Activated CD4-positive, alpha-beta T cell treated with anti-CD3 and anti-CD28 coated beads, Interleukin-2, amount 50 U/mL, for 24 hours (primary cell): Measurements from ENCODE around the gene ELP1.

Experiments used
- DNase-seq, 2 donors: peaks; one replicate each; pipeline ENCODE4 v3.0.0-alpha.2; 2020; ENCODE audit warnings: low read depth in 1 of 2, low spot score in 1 of 2

Gene ELP1

DNA sequence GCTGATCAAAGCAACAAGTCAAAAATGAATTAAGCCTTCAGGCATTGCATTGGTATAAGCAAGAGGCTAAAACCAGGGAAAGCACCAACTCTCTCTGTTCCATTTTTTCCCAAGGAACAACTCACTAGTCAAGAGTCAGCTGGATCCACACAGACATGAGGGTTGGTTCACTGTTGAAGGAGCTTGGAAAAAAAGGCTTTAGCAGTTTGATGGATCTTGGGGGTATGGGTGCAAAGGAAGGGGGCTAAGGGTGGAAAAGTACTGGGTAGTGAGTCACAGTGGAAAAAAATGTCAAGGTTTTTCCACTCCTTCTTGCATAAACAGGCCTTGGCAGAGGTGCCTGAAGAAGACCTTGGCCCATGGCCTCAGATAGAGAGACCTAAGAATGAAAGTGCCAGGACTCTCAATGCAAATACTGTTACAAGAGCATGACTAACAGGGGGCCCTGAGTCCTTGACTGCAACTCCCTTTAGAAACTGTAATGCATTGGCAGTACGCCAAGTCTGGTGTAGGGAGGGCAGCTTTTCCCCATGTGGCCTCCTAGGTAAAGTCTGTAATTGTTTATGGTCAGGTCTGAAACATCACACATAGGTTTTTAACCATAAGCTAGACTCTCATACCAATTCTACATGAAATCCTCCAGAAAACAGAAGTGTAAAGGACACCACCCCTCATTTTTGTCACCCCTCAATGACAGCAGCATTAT is 48.1 kb downstream of the ELP1 start:
- DNase-seq, result peak in 1 of 2 donors; percentile 71

DNA sequence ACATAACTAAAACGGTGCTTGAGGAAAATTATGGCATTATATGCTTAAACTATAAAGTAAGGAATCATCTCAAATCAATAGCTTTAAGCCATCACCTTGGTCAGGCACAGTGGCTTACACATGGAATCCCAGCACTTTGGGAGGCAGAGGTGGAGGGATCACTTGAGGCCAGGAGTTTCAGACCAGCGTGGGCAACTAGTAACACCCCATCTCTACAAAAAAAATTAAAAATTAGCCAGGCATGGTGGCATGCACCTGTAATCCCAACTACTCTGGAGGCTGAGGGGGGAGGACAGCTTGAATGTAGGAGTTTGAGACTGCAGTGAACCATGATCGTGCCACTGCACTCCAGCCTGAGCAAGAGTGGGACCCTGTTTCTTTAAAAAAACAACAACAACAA is 49.2 kb downstream of the ELP1 start:
- DNase-seq, result no peak

DNA sequence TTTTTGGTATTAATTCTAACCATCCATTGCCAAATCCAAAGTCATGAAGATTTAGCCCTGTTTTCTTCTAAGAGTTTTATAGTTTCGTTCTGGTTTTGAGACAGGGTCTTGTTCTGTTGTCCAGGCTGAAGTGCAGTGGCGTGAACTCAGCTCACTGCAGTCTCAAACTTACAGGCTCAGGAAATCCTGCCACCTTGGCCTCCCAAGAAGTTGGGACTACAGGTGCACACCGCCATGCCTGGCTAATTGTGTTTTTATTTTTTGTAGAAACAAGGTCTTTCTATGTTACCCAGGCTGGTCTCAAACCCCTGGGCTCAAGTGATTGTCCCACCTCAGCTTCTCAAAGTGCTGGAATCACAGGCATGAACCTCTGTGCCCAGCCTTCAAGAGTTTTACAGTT is 50.8 kb downstream of the ELP1 start:
- DNase-seq, result no peak

DNA sequence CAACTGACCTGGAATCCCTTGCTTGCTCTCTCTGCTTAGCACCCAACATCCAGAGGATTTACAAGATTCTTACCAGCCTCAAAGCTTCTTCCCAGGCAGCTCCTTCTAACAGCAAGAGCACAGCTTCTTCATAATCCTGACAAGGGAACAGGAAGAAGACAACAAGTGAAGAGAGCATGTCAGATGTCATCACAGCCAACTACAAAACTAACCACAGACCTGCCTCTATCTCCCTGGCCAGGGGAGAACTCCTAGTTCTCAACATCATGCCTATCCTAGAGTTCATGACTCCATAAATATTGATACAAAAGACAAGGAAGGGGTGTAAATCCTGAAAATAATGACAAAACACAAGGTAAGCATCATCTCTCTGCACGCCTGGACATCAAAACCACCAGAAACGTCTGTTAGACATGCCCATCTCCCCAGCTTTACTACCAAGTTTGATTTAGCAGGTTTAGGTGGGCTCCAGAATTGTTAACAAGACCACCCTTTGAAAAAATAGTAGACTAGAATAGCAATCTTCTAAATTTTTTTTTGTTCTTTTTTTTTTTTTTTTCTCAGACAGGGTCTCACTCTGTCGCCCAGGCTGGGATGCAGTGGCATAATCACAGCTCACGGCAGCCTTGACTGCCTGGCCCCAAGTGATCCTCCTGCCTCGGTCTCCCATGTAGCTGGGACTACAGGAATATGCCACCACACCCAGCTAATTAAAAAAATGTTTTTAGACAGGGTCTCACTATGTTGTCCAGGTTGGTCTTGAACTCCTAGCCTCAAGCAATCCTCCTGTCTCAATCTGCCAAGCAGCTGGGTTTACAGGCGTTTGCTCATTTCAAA is 51.7 kb downstream of the ELP1 start:
- no peak for DNase-seq

DNA sequence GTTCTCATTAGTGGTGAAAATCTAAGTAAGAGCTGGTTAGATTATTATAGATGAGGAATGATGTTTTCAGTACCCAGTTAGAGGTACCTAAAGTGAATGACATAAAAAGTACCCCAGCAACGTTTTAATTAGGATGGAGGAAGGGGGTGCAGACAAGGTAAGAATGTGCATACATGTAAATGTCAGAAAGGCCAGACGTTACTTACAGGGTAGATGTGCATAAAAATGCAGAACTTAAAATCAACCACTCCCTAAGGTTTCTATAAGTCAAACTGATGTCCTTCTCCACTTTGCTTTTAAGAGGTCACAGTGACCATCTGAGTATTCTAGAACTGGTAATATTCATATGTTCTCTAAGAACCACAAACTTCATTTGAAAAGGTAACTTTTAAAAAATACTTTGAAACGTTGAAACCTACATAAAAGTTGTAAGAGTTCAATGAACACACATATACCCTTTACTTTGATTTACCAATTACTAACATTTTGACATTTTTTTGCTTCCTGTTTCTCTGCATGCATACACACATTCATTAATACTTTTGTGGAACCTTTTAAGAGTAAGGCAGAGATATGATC is 53.1 kb downstream of the ELP1 start:
- DNase-seq, result no peak

DNA sequence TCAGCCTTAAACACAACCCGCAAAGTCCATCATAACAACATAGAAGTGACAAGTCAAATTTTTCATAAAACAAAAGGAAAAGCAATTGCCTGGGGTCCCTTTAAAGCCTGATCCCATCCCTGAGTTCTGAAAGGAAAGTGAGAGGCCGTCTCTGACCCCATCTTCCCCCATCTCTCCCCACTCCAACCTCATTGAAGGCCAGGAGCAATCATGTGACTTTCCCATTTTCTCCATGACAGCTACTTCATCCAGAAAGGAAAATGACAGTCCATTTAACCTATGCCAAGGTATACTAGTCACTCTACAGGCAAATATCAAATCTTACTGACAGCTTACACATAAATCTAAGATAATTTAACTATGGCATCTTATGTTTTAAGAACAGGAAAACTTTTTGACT is 56.4 kb downstream of the ELP1 start:
- DNase-seq, result no peak

DNA sequence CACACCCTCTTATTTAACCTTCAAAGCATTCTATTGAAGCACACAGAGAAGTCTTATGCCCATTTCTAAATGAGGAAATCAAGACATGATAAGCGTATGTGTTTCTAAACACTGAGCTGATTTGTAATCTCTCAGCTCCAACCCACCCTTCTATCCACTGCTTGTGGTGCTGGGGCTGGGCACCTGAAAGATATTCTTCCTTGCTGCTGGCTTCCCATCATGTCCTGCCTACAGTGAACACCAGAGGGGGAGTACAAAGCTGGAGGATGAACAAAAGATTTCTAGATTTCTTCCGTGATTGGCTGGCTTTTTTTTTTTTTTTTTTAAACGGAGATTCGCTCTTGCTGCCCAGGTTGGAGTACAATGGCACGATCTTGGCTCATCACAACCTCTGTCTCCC is 57.5 kb downstream of the ELP1 start:
- DNase-seq, result no peak

DNA sequence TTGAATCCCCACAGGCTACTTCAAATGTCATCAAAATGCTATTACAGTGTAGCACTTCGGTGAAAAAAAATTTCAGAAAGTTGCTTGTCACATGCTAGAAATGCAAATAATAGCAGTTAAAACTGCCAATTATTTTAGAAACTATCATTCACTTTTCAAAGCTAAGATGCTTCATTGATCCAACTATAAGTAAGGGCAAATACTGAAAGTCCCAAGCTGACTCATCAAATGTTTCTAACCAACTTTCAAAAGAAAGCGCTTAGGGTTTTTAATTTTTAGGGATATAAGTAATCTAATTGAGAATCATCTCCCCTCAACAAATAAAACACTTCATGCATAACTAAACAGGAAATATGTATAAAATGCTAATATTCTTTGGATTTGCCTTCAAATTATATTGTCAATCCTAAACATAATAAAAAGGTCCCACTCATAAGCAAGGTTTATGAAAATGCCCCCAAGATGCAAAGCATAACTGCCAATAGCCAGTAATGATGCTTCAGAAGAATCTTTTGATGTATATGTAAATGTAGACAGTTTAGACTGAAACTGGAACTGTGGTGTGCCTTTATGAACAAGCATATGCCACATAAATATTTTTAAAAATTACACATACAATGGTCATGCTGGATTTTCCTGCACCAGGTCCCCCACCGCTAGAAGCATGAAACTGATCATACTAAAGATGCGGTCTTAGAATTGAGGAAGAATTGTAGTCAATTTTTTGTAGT is 59.7 kb downstream of the ELP1 start:
- no peak for DNase-seq

DNA sequence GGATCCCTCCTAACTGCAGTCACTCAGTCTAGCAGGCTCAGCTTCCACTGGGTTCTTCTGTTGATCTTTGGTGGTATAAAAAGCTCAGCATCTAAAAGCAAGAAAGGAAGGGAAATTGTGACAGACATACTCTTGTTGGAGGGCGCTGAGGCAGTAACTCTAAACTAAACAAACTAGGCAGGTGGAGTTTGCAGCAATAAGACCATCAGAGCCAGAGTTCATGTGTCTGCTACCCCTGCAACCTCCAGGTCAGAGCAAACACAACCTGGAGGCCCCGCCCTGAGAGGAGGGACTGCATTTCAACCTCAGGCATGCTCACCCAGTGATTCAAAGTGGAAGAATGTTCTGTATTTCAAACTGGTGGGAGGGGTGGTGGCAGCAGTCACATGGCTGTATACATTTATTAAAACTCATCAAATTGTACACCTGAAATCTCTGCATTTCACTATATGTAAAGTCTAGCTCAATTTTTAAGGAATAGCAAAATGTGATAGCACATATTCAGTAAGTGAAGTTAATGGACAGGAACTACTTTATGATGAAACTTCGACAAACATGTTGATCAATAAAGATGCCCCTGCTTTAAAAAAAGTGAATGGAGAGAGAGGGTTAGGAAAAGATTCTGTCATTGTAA is 64.7 kb downstream of the ELP1 start:
- DNase-seq, result no peak

DNA sequence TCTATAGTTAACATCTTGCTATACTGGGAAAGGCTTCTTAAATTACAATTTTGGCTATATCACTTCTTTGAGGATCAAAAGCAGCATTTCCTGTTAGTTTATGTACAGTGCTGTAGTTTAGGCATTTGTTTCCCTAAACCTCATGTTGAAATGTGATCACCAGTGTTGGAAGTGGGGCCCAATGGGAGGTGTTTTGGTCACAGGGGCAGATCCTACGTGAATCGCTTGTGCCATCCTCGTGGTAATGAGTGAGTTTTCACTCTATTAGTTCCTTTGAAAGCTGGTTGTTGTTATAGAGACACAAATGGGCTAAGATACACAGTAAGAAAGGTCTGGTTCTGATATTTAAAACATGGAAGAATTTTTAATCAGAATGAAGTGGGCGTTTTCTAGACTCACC is 66.1 kb downstream of the ELP1 start:
- DNase-seq, result no peak

DNA sequence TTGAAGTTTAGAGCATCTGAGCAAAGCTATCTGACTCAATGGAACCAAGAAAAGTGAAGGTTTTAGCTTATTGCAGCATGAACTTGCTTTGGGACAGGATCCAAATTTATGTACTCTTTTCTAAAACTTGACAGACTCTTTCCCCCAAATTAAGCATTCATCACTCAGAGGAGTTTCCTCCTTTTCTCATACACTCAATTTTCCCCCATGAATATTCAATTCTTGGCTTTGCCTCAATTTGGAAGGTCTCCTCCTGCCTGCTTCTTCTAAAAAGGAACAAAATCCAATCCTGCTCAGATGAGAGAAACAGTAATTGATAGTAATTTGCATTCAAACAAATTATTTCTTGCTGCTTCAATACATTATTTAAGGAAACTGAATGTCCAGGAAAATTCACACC is 66.8 kb downstream of the ELP1 start:
- DNase-seq, result no peak

DNA sequence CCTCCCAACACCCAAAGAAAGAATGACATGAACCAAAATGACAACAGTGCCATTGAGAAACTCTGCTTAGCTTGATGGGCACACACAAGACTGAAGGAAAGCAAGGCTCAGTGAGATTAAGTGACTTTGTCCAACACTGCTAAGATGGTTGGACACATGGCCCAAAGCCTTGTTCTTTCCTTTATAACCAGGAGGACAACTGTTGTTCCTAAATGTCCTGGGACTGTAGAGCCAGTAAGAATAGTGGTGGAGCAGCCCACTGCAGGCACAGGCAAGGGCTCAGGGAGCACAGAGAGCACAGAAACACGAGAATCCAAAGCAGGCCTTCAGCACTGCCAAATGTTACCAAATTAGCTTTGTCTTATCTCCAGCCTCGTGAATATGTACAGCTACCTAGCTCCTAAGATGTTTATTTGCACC is 67.9 kb downstream of the ELP1 start:
- DNase-seq, result no peak

DNA sequence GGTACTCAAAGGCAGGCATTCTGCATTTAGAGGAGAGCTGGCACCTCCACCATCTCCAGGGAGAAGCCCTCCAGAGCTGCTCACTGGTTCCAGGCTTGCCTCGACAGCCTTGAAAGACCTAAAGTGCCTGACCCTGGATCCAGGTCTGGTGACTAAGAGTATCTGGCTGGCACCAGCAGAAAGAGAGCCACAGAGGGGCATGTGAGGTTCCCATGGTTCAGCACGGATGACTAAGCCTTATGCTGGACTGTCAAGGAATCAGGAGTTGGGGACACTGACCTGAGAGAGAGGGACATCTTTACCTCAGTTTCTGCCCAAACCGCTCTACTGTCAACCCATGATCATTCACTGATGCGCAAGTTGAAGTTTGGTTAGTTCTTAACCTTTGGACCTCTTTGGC is 68.9 kb downstream of the ELP1 start:
- DNase-seq, result no peak

DNA sequence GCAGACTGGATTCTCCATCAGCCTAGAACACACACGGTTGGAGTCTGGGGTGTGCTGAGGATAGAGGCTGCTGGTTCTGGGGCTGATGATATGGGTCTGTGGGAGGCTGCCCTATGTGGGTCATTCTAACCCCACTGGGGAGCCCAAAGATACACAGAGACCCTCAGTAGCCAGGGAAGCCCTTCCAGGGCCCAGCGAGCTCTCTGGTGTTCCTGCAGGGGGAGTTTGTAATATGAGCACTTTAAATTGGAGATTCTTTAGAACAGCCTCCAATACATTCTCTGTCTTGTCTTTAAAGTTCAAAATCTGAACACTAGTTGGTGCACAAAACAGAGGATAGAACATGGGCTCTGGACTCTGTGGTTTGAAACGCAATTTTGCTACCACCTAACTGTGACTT is 69.5 kb downstream of the ELP1 start:
- DNase-seq, result no peak

DNA sequence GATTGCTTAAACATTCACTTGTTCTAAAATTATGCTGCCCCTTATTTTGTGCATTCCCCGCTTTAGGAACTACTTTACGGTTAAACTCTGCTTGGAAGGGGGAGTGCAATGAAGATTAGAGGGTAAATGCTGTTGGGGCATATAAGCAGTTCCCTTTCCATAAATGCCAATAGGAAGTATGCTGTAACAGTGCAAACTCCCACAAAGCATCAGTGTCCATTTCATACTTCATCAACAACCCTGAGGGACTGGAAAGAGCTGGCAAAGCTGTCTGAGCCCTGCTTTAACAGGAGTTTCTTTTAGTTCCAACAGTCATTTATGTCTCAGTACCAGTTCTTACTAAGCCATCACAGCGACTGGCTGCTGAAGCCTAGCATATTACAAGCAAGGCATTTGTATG is 70.0 kb downstream of the ELP1 start:
- DNase-seq, result no peak

DNA sequence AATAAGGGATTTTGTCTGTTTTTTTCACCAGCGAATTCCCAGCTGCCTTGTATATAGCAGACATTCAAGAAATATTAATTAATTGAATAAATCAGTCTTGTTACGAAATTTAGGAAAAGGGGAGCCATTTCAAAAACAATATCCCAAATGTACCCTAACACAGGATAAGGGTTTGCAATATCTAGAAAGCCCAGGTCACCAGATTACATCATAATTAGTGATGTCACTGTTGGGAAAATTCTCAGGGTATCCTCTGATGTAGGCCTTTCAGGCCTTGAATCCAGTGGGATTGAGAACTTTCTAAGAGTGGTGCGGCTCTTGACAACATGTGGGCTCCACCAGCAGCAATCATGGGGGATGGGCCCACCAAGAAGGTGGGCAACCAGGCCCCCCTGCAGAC is 71.9 kb downstream of the ELP1 start, which contains the start of gene ACTL7A:
Gene ACTL7A (plus strand): TSS at position 270 of the 400 bp plus-strand sequence. CDS start 57 bp downstream, at position 327.
- no peak for DNase-seq

DNA sequence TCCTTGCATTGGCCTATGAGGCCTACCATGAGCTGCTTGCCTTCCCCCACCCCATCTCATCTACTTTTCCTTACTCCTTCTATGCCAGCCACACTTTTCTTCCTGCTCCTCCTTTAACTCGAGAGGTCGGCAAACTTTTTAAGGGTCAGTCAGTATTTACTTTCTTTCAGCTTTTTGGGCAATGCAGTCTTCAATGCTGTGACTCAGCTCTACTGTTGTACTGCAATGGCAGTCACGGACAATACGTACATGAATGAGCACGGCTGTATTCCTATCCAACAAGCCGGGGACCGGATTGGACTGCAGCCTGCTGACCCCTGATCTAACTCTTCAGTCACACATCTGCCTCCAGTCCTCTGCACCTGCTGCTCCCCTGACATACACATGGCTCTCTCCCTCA is 72.5 kb downstream of the ELP1 start:
- DNase-seq, result no peak

DNA sequence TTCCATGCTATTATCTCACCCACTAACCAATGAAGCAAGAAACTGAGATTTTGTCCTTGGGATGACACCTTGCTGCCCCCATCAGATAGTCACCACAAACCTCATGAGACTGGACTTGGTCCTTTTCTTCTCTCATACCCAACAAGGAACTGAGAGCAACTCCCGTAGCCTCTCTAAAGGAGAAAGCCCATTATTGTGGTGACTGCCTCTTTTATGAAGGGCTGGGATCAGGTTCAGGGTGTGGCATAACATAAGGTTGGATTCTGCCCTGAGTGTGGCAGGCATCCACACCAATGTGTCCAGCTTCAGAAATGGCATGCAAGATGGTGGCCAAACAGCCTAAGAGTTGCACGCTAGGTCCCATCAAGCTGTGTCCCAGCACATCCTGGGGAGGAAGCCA is 73.2 kb downstream of the ELP1 start:
- no peak for DNase-seq

DNA sequence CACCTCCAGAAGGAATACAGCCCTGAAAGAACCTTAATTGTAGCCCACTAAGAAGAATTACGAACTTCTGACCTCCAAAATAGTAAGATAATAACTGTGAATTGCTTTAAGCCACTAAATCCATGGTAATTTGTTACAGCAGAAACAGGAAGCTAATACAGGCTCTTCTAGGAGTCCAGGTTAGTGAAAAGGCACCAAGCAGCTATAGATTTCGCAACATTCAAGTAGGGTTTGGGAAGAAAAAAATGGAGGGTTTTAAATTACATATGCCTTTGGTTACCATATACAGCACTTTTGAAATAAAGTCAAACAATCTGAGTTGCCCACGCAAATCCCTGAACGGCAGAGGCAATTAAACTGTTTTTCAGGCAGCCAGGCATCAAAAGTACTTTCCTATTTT is 73.6 kb downstream of the ELP1 start:
- DNase-seq, result no peak

DNA sequence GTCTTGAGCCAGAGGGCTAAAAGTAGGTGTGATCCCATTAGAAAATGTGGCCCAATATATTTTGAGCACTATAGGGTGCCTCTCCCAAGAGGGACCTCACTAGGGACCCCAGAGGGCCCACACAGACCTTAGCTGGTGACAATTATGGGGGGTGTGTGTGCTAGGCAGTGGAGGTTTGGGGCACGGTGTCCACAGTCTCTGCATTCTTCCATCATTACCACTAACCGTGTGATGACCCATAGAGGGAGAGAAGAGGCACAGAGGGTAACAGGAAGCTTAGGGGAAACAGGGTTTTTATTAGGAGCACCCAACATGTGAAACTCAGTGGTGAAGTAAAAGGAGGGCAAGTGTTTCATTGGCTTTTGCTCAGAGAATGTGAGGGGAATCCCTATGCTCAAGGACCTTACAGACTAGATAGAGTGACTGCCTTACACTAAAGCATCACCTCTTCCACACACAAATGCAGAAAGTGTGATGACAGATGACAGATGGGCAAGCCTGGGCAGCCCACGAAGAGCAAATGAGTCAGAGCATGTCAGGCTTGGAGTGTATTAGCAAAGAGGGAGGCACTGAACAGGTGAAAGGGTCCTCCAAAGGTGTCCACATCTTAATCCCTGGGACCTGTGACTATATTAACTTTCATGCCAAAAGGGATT is 74.3 kb downstream of the ELP1 start:
- no peak for DNase-seq

DNA sequence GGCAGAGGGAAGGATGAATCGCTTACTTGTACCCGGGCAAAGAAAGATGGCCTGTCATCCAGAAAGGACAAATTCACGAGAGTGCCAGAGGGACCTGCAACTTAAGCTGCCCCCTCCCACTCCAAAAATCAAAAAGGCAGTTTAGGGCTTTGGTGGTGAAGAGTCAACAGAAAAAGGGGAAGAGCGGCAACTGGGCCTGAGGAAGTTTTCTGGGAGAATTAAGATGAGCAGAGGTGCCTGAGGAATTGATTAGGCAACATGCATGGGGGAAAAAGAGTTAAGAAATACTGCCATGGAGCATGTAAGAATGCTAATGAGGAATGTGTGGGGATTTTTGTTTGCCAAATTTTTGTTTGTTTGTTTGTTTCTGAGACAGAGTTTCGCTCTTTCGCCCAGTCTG is 76.4 kb downstream of the ELP1 start:
- DNase-seq, result no peak
